GM21576 (cell line): Measurements from ENCODE around the gene PCNT.
"Not testable (repeated sequence)": the region's sequence is repeated elsewhere in the genome, so short reads cannot be mapped to it uniquely, and the experiment has no call there.

Experiments
- ATAC-seq: cut with Tn5 transposase; IDR thresholded peaks from one replicate; pipeline ENCODE4 v1.9.1; 2021; ENCODE audit warnings: mild to moderate bottlenecking, moderate library complexity; ENCODE audit not compliant: unreplicated experiment

PCNT gene

DNA sequence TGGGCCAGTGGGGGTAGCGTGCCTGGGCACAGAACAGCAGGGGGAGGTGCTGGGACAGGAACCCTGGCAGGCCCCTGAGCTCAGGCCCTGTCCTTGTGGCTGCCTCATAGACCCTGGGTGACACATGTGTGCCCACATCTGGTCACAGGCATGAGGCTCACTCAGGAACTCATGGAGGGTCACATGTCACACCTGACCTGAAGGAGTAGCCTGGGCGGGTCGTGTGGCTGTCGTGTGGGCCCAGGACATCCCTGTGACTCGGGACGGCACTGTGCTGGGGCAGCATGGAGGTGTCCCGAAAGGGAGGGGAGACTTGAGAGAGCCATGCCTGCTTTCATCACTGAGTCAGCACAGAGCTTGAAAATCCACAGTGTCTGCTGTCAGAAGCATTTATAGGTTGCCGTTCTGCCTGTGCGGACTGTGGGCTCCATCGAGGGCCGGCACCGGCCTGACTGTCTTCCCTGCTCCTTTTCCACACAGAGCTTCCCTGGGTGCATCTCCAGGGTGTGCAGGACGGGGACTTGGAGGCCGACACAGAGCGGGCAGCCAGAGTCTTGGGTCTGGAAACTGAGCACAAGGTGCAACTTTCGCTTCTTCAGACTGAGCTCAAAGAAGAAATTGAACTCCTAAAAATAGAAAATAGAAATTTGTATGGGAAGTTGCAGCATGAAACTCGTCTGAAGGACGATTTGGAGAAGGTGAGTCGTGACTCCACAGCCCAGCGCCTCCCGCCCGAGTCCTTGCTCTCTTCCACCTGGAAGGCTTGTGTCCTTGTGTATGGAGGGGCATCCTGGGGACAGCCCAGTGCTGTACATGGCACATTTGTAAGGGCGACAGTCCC is 32.8 kb downstream of the PCNT start:
- ATAC-seq: no peak

GRCh38 chr21:46357335-46357604 is 33.3 kb downstream of the PCNT start:
- ATAC-seq: no peak

GRCh38 chr21:46357684-46358425 is 33.9 kb downstream of the PCNT start:
- ATAC-seq: no peak

GRCh38 chr21:46361176-46361575 is 37.2 kb downstream of the PCNT start:
- no peak for ATAC-seq

DNA sequence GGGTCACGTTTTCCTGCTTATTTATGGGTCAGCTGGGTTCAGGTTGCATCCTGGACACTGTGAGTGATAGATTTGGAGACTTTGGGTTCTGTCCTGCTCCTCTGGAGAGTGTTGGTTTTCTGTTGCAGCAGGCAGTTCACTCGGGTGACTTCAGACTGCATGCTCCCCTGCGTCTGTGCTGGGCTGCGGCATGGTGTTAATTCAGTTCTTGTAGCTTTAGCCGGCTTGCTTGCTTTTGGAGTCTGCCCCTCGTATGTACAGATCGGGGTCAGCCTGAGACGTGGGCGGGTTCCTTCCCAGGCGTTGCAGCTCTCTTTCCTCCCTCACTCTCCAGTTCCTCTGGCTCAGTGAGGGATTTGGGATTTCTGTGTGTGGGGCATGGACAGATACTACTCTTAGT is 38.0 kb downstream of the PCNT start:
- ATAC-seq: no peak

DNA sequence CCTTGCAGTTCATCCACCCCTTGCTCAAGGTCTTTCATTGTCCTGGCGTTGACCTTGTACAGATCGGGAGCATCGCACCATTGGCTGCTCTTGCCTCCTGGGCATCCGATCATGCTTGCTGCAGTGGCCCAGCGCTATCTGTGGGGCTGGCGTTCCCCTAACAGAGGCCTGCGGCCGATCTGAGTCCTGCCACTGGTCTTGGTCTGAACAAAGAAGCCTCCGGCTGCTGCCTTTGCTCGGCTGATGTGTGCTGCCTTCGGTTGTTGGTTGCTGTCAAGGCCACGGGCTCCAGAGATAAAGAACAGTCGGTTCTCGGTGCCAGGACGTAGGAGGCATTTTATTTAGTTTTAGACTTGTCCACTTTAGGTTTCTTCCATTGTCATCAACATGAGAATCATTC is 39.0 kb downstream of the PCNT start:
- no peak for ATAC-seq

DNA sequence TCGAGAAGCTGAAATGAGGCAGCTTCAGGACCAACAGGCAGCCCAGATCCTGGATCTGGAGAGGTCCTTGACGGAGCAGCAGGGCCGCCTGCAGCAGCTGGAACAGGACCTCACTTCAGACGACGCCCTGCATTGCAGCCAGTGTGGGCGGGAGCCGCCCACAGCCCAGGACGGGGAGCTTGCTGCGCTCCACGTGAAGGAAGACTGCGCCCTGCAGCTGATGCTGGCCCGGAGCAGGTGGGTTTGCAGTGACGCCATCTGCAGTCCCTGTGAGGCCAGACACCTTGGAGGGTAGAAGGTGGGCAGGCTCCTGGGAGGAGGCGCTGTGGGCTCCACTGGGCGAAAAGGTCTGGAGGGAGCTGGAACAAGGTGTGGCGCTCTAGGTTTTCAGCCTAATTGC is 39.7 kb downstream of the PCNT start:
- no peak for ATAC-seq

DNA sequence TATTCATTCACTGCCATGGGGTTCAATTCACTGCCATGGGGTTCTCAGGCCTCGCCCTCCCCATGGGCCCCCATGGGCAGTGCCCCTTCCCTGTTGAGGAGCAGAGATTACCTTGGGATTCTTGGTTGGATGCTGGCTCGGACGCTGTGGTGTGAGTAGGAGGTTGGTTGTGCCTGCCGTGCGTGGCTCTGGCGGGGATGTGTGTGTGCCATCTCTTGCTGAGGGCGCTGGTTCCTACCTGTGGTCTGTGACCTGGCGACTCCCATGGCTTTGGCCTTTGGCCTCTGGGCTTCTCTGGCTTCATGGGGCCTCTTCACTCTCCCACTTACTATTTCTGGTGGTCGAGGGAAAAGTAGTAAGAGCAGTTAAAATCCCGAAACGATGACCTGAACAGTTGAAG is 42.1 kb downstream of the PCNT start:
- ATAC-seq: no peak

DNA sequence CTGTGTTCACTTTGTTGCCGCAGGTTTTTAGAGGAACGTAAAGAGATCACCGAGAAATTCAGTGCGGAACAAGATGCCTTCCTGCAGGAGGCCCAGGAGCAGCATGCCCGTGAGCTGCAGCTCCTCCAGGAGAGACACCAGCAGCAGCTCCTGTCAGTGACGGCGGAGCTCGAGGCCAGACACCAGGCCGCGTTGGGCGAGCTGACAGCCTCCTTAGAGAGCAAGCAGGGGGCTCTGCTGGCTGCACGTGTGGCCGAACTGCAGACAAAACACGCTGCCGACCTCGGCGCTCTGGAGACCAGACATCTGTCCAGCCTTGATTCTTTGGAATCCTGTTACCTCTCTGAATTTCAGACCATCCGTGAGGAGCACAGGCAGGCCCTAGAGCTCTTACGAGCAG is 42.6 kb downstream of the PCNT start:
- no peak for ATAC-seq

GRCh38 chr21:46366966-46367365 is 43.0 kb downstream of the PCNT start:
- ATAC-seq: no peak

DNA sequence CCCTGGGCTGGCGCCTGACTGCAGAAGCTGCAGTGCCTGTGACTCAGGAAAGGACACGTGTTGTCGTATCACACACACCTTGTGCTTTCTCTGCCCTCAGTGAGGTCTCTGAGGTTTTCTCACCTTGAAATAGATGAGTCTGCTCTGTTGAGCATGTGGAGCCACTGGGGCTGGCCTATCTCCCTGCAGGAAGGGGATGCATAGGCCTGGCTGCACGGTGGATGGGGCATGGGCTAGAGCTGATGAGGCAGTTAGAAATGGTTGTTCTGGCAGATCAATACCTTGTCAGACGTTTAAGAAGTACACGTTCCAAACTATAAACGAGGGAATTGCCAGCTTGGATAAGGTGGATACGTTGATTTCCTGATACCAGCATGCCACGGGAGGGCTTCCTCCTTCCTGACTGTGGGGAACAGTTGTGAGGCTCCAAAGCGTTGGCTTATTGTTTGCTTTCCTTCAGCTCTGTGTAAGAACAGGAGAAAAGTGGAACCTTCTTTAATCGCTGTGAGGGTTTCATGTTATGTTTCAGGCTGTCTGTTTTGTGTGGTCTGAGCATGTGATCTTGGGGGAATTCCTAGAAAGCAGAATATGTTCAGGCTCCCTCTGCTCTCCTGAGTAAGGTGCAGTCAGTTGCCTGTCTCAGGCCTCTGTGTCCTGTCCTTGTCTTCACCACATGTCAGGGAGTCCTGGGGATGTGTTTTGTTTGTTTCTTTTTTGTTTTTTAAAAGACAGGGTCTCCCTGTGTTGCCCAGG is 44.8 kb downstream of the PCNT start:
- ATAC-seq: peak; percentile 65

DNA sequence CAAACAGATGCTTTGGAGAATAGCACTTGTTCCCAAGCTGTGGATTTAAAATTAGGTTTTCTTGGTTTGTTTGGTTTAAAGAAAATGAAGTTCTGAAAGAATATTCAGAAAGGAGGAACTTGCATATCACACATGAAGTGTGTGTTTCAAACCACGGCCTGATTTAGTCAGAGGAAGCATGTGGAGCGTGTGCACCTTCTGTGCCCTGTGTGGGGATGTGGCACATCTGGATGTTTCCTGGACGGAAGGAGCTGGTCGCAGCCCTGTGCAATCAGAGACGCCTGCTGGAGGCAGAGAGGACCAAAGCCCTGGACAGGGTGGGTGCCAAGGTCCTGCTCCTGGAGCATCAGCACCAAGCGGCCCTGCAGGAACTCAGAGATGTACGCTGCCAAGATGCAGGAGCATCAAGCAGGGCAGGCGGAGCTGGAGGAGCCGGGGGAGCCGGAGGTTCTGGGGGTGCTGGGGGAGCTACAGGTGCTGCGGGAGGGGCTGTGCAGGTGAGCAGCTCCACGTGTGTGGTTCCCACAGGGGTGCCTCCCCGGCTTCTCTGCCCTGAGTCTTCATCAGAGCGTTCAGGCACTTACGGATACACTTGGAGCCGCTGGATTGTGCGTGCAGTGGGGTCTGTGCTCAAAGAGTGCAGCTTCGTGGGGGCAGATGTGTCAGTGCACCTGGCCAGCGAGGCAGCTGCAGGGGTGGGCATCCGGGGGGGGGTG is 45.7 kb downstream of the PCNT start:
- ATAC-seq: no peak

DNA sequence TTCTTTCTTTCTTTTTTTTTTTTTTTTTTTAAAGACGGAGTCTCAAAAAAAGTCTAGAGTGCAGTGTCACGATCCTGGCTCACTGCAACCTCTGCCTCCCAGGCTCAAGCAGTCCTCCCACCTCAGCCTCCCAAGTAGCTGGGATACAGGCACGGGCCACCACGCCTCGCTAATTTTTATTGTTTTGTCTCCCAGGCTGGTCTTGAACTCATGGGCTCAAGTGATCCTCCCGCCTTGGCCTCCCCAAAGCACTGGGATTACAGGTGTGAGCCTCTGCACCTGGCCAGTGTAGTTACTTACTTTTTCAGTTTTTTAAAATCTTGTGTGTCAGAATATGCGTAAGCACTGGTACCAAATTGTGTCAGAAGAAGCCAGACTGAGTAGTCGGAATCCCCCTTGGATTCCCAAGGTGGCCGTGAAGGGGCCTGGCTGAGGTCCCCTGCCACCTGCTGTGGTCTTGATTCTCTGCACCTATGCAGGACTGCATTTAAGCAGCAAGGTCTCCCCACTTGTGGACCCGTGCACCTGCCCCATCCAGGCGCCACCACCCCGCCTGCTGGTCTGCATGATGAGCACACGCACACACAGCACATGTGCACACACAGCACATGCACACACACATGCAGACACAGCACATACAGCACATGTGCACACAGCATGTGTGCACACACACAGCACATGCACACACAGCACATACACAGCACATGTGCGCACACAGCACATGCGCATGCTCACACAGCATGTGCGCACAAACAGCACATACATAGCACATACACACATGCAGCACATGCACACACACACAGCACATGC is 47.5 kb downstream of the PCNT start:
- no peak for ATAC-seq

- no peak for ATAC-seq
Observed at GRCh38 chr21:46372014-46372485, 48.1 kb downstream of the PCNT start.

- ATAC-seq: not testable (repeated sequence)
Observed at GRCh38 chr21:46372947-46373346, 49.0 kb downstream of the PCNT start.

DNA sequence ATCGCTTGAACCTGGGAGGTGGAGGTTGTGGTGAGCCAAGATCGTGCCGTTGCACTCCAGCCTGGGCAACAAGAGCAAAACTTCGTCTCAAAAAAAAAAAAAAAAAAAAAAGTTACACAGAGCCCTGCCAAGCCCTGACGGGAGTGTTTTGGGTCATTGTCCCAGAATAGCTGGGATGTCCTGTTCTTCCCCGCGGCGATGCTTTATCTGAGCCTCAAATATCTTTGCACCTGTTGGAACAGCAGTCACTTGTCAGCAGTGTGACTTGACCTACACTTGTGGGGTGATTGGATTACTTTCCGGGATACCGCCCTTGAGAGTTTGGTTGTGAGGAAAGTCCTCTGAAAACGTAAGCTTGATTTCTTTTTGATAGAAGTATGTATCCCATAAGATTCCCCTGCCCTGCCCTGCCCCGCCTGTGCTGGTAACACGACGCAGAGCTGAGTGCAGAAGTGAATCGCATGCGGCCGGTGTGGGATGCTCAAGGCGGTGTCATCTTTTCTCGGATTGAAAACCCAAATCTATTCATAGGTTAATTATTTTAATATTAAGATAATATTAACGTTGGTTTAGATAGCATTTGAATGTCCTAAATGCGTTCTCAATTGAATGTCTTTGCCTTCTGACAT is 50.9 kb downstream of the PCNT start:
- ATAC-seq: no peak

DNA sequence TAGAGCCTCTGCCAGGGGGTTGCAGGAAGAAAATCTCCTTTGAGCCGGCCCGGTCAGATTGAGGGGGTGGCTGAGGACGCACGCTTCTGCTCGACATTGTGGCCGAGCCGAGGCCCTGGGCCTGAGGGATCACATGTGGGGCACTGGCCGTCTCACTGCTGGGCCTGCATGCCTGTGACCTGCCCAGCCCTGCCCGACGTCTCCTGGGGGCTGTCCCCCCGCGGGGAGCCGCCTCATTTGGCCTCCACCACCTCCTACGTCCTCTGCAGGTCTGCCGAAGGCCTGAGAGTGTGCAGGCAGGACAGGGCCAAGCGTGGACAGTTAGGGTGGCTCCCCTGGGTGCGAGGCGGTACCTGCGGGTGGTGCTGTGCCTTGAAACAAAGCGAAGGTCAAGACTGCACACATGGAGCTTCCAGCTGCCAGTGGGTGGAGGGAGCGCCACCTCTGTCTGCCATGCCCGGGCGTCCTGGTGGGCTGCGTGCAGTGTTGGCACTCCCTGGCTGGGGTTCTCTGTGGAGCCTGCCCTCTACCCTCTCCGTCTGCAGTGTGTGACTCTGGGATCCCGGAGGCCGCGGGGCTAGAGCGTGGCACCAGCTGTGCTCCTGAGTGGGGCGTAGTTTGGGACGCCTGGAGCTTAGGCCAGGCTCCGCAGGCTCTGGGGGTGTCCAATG is 51.7 kb downstream of the PCNT start:
- ATAC-seq: no peak

GRCh38 chr21:46376231-46376628 is 52.3 kb downstream of the PCNT start:
- no peak for ATAC-seq

- ATAC-seq: no peak
Observed at GRCh38 chr21:46376856-46377453, 53.0 kb downstream of the PCNT start.
